Cardiac muscle cell (in vitro differentiated cells and primary cell): Measurements from ENCODE around the gene CCR5. TPM values are rescaled to one million over a fixed set of nuclear protein-coding genes. Genes with fewer than 3 reads are reported as not detected.
A peak's percentile ranks its signal among the peaks of the same experiment; 100 is the strongest.

Experiments used
- DNase-seq, 2 donors: peaks; one replicate each; pipeline versions ENCODE4 v3.0.0 to v3.0.0-alpha.2; 2010 to 2017; ENCODE audit warnings: low read depth in 1 of 2, low spot score in 1 of 2
- H3K27ac ChIP-seq: fragments of 200-600 bp; sonication (generic); 2 replicates; pipeline ENCODE4 v1.5.1; 2016
- H3K27me3 ChIP-seq: fragments of 200-600 bp; sonication (generic); 2 replicates; pipeline ENCODE4 v1.6.0; 2016; ENCODE audit warnings: control low read depth
- H3K36me3 ChIP-seq: fragments of 200-600 bp; sonication (generic); 2 replicates; pipeline ENCODE4 v1.5.1; 2016; ENCODE audit warnings: control low read depth
- H3K4me1 ChIP-seq: fragments of 200-600 bp; sonication (generic); 2 replicates; pipeline ENCODE4 v1.8.1; 2017; ENCODE audit warnings: low read depth, mild to moderate bottlenecking, mixed run types
- H3K4me3 ChIP-seq: fragments of 200-600 bp; sonication (generic); 2 replicates; pipeline ENCODE4 v1.5.1; 2016; ENCODE audit warnings: mild to moderate bottlenecking
- H3K9me3 ChIP-seq: fragments of 200-600 bp; sonication (generic); 2 replicates; pipeline ENCODE4 v1.5.1; 2017; ENCODE audit warnings: low read depth, mild to moderate bottlenecking, control low read depth
- polyA plus RNA-seq: library from polyadenylated mRNA; unstranded; fragments of >200 nt; fragmentation: Nextera tagmentation; extraction: Ambion mirVana; gene quantifications from 2 replicates; pipeline ENCODE4 v1.2.1, GENCODE V29; 2016
- total RNA-seq: library from RNA; depleted of rRNA; stranded (reverse); fragments of >200 nt; gene quantifications from 2 replicates; pipeline ENCODE4 v1.2.3, GENCODE V29; 2016
- TF ChIP-seq, protein P1 (sequence below): IDR thresholded peaks from 2 replicates; pipeline ENCODE4 v1.5.1; 2012; ENCODE audit warnings: low read depth, mild to moderate bottlenecking, low read length

CCR5 gene
- total and polyA plus RNA-seq, 2 experiments from 2014 or later = not detected

GRCh38 chr3:46334741-46335478 lies 35.8 kb upstream of the CCR5 start:
- no peaks in the 10 kb centered on the region for H3K9me3 ChIP-seq
- H3K4me3 ChIP-seq = no peak overlapping the region
- DNase-seq = peak in 1 of 2 donors; percentile 65
- no peaks in the 10 kb centered on the region for H3K4me1 ChIP-seq
- H3K36me3 ChIP-seq = no peaks in the 10 kb centered on the region
- H3K27ac ChIP-seq = no peak overlapping the region
- TF ChIP-seq, protein P1, sequence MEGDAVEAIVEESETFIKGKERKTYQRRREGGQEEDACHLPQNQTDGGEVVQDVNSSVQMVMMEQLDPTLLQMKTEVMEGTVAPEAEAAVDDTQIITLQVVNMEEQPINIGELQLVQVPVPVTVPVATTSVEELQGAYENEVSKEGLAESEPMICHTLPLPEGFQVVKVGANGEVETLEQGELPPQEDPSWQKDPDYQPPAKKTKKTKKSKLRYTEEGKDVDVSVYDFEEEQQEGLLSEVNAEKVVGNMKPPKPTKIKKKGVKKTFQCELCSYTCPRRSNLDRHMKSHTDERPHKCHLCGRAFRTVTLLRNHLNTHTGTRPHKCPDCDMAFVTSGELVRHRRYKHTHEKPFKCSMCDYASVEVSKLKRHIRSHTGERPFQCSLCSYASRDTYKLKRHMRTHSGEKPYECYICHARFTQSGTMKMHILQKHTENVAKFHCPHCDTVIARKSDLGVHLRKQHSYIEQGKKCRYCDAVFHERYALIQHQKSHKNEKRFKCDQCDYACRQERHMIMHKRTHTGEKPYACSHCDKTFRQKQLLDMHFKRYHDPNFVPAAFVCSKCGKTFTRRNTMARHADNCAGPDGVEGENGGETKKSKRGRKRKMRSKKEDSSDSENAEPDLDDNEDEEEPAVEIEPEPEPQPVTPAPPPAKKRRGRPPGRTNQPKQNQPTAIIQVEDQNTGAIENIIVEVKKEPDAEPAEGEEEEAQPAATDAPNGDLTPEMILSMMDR = no peak
- no peaks in the 10 kb centered on the region for H3K27me3 ChIP-seq

DNA sequence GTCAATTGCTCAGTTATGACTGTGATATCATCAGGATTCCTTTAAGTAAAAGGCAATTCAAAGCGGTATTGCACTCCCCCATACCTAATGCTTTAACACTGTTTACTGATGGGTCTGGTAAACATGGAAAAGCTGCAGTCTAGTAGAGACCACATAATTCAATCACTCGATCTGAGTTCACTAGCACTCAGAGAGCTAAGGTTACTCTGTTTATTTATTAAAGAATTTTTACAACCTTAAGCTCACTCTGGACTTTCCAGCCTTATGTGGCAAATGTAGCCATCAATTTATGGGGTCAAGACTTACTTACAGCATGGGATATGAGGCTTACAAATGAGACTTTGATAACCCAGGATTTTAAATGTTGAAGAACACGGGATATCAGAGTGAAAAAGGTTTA lies 35.2 kb upstream of the CCR5 start:
- Histone ChIP-seq H3K36me3 (no peaks in the 10 kb centered on the region), H3K9me3 (no peaks in the 10 kb centered on the region), H3K4me1 (no peaks in the 10 kb centered on the region), H3K4me3 (no peak overlapping the region), H3K27me3 (no peaks in the 10 kb centered on the region), H3K27ac (no peak overlapping the region)
- no peak for DNase-seq
- TF ChIP-seq, protein P1 = no peak

- no peak for DNase-seq
- Histone ChIP-seq H3K27me3 (no peaks in the 10 kb centered on the region), H3K4me1 (no peaks in the 10 kb centered on the region), H3K36me3 (no peaks in the 10 kb centered on the region), H3K4me3 (no peak overlapping the region), H3K27ac (no peak overlapping the region), H3K9me3 (no peaks in the 10 kb centered on the region)
- TF ChIP-seq, protein P1 = no peak
Observed at GRCh38 chr3:46337911-46338310, 32.8 kb upstream of the CCR5 start.

DNA sequence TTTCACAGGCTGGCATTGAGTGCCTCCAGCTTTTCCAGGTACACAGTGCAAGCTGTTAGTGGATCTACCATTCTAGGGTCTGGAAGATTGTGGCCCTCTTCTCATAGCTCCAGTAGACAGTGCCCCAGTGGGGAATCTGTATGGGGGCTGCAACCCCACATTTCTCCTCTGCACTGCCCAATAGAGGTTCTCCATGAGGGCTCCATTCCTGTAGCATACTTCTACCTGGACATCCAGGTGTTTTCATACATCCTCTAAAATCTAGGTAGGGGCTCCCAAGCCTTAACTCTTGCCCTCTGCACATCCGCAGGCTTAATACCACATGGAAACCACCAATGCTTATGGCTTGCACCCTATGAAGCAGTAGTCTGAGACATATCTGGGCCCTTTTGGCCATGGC lies 31.9 kb upstream of the CCR5 start:
- no peaks in the 10 kb centered on the region for H3K36me3 ChIP-seq
- H3K27ac ChIP-seq = no peak overlapping the region
- DNase-seq = no peak
- H3K4me3 ChIP-seq = no peak overlapping the region
- no peaks in the 10 kb centered on the region for H3K27me3 ChIP-seq
- TF ChIP-seq, protein P1 = no peak
- no peaks in the 10 kb centered on the region for H3K9me3 ChIP-seq
- H3K4me1 ChIP-seq = no peaks in the 10 kb centered on the region

DNA sequence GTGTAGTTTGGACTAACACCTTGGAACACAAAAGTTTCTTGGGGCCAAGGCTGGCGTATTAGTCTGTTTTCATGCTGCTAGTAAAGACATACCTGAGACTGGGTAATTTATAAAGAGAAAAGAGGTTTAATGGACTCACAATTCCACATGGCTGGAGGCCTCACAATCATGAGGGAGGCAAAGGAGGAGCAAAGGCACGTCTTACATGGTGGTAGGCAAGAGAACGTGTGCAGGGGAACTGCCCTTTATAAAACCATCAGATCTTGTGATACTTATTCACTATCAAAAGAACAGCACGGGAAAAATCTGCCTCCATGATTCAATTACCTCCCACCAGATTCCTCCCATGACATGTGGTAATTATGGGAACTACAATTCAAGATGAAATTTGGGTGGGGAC lies 26.3 kb upstream of the CCR5 start:
- Histone ChIP-seq H3K4me3 (no peak overlapping the region), H3K36me3 (no peaks in the 10 kb centered on the region), H3K9me3 (no peaks in the 10 kb centered on the region), H3K4me1 (no peaks in the 10 kb centered on the region), H3K27ac (no peak overlapping the region), H3K27me3 (no peaks in the 10 kb centered on the region)
- TF ChIP-seq, protein P1 = no peak
- DNase-seq = no peak
